Smooth muscle cell (in vitro differentiated cells): ENCODE data around the gene IL3RA. TPM values are rescaled to one million over a fixed set of nuclear protein-coding genes. Genes with fewer than 3 reads are reported as not detected.
"Not testable (repeated sequence)": the region's sequence is repeated elsewhere in the genome, so short reads cannot be mapped to it uniquely, and the experiment has no call there.

Experiments used
- DNase-seq: peaks from one replicate; lab custom pipeline; 2025; ENCODE audit not compliant: unreplicated experiment; lab: John Stamatoyannopoulos, UW
- H2AFZ ChIP-seq: fragments of 200-600 bp; sonication (generic); 2 replicates; pipeline ENCODE4 v1.6.0; 2016; ENCODE audit warnings: antibody characterized with exemption, low read depth, mild to moderate bottlenecking
- H3F3A ChIP-seq: fragments of 200-600 bp; sonication (generic); 2 replicates; pipeline ENCODE4 v1.6.0; 2017; ENCODE audit warnings: antibody characterized with exemption, low read depth
- H3K27ac ChIP-seq: fragments of 200-600 bp; sonication (generic); 2 replicates; pipeline ENCODE4 v1.5.1; 2016; ENCODE audit warnings: low read depth, mild to moderate bottlenecking
- H3K27me3 ChIP-seq: fragments of 200-600 bp; sonication (generic); 2 replicates; pipeline ENCODE4 v1.6.1; 2016; ENCODE audit warnings: low read depth, mild to moderate bottlenecking
- H3K36me3 ChIP-seq: fragments of 200-600 bp; sonication (generic); 2 replicates; pipeline ENCODE4 v1.5.1; 2016; ENCODE audit warnings: low read depth
- H3K4me1 ChIP-seq: fragments of 200-600 bp; sonication (generic); 2 replicates; pipeline ENCODE4 v1.5.1; 2016; ENCODE audit warnings: low read depth
- H3K4me2 ChIP-seq: fragments of 200-600 bp; sonication (generic); 2 replicates; pipeline ENCODE4 v1.6.0; 2016; ENCODE audit warnings: mild to moderate bottlenecking
- H3K4me3 ChIP-seq: fragments of 200-600 bp; sonication (generic); 2 replicates; pipeline ENCODE4 v1.5.1; 2016; ENCODE audit warnings: mild to moderate bottlenecking
- H3K79me2 ChIP-seq: fragments of 200-600 bp; sonication (generic); 2 replicates; pipeline ENCODE4 v1.6.0; 2016; ENCODE audit warnings: low read depth, mild to moderate bottlenecking
- H3K9ac ChIP-seq: fragments of 200-600 bp; sonication (generic); 2 replicates; pipeline ENCODE4 v1.6.0; 2016; ENCODE audit warnings: low read depth
- H3K9me3 ChIP-seq: fragments of 200-600 bp; sonication (generic); replicated peaks from 2 replicates; pipeline ENCODE4 v1.5.1; 2016; ENCODE audit warnings: low read depth
- H4K20me1 ChIP-seq: fragments of 200-600 bp; sonication (generic); 2 replicates; pipeline ENCODE4 v1.6.0; 2016; ENCODE audit warnings: low read depth
- WGBS: methylation state at CpG from one replicate; pipeline ENCODE4 v1.1.7; 2016; ENCODE audit warnings: low lambda C conversion rate; 5-methylcytosine and 5-hydroxymethylcytosine counted together
- polyA plus RNA-seq: library from polyadenylated mRNA; unstranded; fragments of >200 nt; fragmentation: Nextera tagmentation; extraction: Ambion mirVana; gene quantifications from 2 replicates; pipeline ENCODE4 v1.2.1, GENCODE V29; 2016
- total RNA-seq: library from RNA; depleted of rRNA; stranded (reverse); fragments of >200 nt; gene quantifications from 2 replicates; pipeline ENCODE4 v1.2.3, GENCODE V29; 2014
- TF ChIP-seq, protein P1 (sequence below): fragments of 200-600 bp; sonication (generic); IDR thresholded peaks from 2 replicates; pipeline ENCODE4 v1.5.1; 2017; ENCODE audit warnings: borderline replicate concordance, mild to moderate bottlenecking, antibody characterized with exemption; ENCODE audit not compliant: insufficient read depth, poor library complexity, severe bottlenecking

Gene IL3RA
- total and polyA plus RNA-seq, 2 experiments from 2014 or later = 0.24 TPM; not detected in 1

- Histone ChIP-seq H4K20me1 (no peaks in the 10 kb centered on the region), H3K36me3 (no peaks in the 10 kb centered on the region), H2AFZ (no peak overlapping the region), H3K27ac (no peak overlapping the region), H3K4me3 (no peak overlapping the region), H3K4me1 (no peaks in the 10 kb centered on the region), H3F3A (peaks cover 8% of the 10 kb centered on the region), H3K4me2 (no peak overlapping the region), H3K9ac (no peak overlapping the region), H3K79me2 (no peaks in the 10 kb centered on the region), H3K27me3 (no peaks in the 10 kb centered on the region), H3K9me3 (peaks cover 5% of the 10 kb centered on the region)
- 89% methylated on average over 10 of the region's 10 CpGs for WGBS
- DNase-seq = no peak
- TF ChIP-seq, protein P1, sequence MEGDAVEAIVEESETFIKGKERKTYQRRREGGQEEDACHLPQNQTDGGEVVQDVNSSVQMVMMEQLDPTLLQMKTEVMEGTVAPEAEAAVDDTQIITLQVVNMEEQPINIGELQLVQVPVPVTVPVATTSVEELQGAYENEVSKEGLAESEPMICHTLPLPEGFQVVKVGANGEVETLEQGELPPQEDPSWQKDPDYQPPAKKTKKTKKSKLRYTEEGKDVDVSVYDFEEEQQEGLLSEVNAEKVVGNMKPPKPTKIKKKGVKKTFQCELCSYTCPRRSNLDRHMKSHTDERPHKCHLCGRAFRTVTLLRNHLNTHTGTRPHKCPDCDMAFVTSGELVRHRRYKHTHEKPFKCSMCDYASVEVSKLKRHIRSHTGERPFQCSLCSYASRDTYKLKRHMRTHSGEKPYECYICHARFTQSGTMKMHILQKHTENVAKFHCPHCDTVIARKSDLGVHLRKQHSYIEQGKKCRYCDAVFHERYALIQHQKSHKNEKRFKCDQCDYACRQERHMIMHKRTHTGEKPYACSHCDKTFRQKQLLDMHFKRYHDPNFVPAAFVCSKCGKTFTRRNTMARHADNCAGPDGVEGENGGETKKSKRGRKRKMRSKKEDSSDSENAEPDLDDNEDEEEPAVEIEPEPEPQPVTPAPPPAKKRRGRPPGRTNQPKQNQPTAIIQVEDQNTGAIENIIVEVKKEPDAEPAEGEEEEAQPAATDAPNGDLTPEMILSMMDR = no peak
Measured at GRCh38 chrX:1334854-1335253, 1.7 kb upstream of the IL3RA start.

- Histone ChIP-seq H3K27me3 (no peaks in the 10 kb centered on the region), H3K9ac (no peak overlapping the region), H3K36me3 (no peaks in the 10 kb centered on the region), H3K9me3 (peaks cover 5% of the 10 kb centered on the region), H3F3A (peaks cover 8% of the 10 kb centered on the region), H3K4me2 (peak overlapping the region; percentile 65), H3K4me1 (no peaks in the 10 kb centered on the region), H3K4me3 (peak overlapping the region; percentile 34), H3K79me2 (no peaks in the 10 kb centered on the region), H2AFZ (no peak overlapping the region), H4K20me1 (no peaks in the 10 kb centered on the region), H3K27ac (no peak overlapping the region)
- no peak for DNase-seq
- TF ChIP-seq, protein P1 = no peak
- WGBS = 87% methylated on average over 18 of the region's 18 CpGs
Measured at GRCh38 chrX:1336948-1337779, 579 bp downstream of the IL3RA start.

- 88% methylated on average over 22 of the region's 22 CpGs for WGBS
- no peak for DNase-seq
- Histone ChIP-seq H2AFZ (no peak overlapping the region), H3K4me3 (no peak overlapping the region), H3K27ac (no peak overlapping the region), H3K36me3 (no peaks in the 10 kb centered on the region), H3K4me2 (no peak overlapping the region), H4K20me1 (no peaks in the 10 kb centered on the region), H3K9me3 (peaks cover 5% of the 10 kb centered on the region), H3F3A (peaks cover 8% of the 10 kb centered on the region), H3K9ac (no peak overlapping the region), H3K4me1 (no peaks in the 10 kb centered on the region), H3K79me2 (no peaks in the 10 kb centered on the region), H3K27me3 (no peaks in the 10 kb centered on the region)
- TF ChIP-seq, protein P1 = no peak
Measured at GRCh38 chrX:1341545-1342184, 5.1 kb downstream of the IL3RA start.

- DNase-seq, H3K27ac ChIP-seq, H3K4me3 ChIP-seq, H3K4me1 ChIP-seq, H3K4me2 ChIP-seq, H3K27me3 ChIP-seq, H4K20me1 ChIP-seq, H3F3A ChIP-seq, H2AFZ ChIP-seq, H3K9ac ChIP-seq, H3K9me3 ChIP-seq, H3K36me3 ChIP-seq, H3K79me2 ChIP-seq: not testable (repeated sequence)
- 97% methylated on average over 15 of the region's 15 CpGs for WGBS
Measured at GRCh38 chrX:1349606-1350005, 13.0 kb downstream of the IL3RA start.
